ENCODE measurements around the gene MBP. TPM values are rescaled to one million over a fixed set of nuclear protein-coding genes. Genes with fewer than 3 reads are reported as not detected.

Gene MBP
- total RNA-seq, 1 donor from 2014 or later, result 54.3 TPM

- peaks cover 44% of the 10 kb centered on the region for H3K4me1 Mint-ChIP-seq (ENCODE audit: low read depth)
- intact Hi-C loops (cut with micrococcal nuclease), result loop anchor here (2.0 kb wide), 1 partner anchor 14 kb away; no protein-coding TSS in a partner anchor
- no peaks in the 10 kb centered on the region for H3K27me3 Mint-ChIP-seq (ENCODE audit: low read depth)
- peak overlapping the region; percentile 5 for H3K27ac Mint-ChIP-seq
- H3K9me3 Mint-ChIP-seq, result no peaks in the 10 kb centered on the region
- DNase-seq (ENCODE audit: low spot score), result no peak
- peaks cover 58% of the 10 kb centered on the region for H3K36me3 Mint-ChIP-seq (ENCODE audit: low read depth)
- H3K4me3 Mint-ChIP-seq (ENCODE audit: low read depth), result no peak overlapping the region
These were observed 45.8 kb downstream of the MBP start for GRCh38 chr18:77086656-77087392.

GRCh38 chr18:77086034-77086433, 46.5 kb downstream of the MBP start:
- H3K4me3 Mint-ChIP-seq (ENCODE audit: low read depth), result no peak overlapping the region
- DNase-seq (ENCODE audit: low spot score), result no peak
- peaks cover 62% of the 10 kb centered on the region for H3K36me3 Mint-ChIP-seq (ENCODE audit: low read depth)
- H3K4me1 Mint-ChIP-seq (ENCODE audit: low read depth), result peaks cover 46% of the 10 kb centered on the region
- no peaks in the 10 kb centered on the region for H3K9me3 Mint-ChIP-seq
- no peaks in the 10 kb centered on the region for H3K27me3 Mint-ChIP-seq (ENCODE audit: low read depth)
- H3K27ac Mint-ChIP-seq, result no peak overlapping the region
- intact Hi-C loops (cut with micrococcal nuclease), result loop anchor here (2.0 kb wide), 1 partner anchor 13 kb away; no protein-coding TSS in a partner anchor

DNA sequence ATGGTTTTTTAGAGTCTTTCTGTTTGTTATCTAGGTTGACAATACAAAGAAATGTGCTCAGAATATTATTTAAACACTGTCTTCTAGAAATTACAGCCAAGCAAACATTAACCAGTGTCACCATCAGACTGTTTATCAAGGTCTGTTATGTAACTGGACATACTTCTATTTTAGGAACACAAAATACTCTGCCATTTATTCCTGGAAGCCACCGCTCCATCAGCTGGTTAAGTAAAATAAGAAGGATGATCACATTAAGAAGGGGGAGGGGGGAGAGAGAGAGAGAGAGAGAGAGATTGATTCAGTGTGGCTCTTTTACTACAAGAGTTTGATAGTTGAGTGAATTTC, 47.9 kb downstream of the MBP start:
- peaks cover 46% of the 10 kb centered on the region for H3K4me1 Mint-ChIP-seq (ENCODE audit: low read depth)
- peaks cover 61% of the 10 kb centered on the region for H3K36me3 Mint-ChIP-seq (ENCODE audit: low read depth)
- H3K27me3 Mint-ChIP-seq (ENCODE audit: low read depth), result no peaks in the 10 kb centered on the region
- H3K4me3 Mint-ChIP-seq (ENCODE audit: low read depth), result no peak overlapping the region
- H3K9me3 Mint-ChIP-seq, result no peaks in the 10 kb centered on the region
- H3K27ac Mint-ChIP-seq, result peak overlapping the region; percentile 38
- intact Hi-C loops (cut with micrococcal nuclease), result no loop called here
- DNase-seq (ENCODE audit: low spot score), result no peak

DNA sequence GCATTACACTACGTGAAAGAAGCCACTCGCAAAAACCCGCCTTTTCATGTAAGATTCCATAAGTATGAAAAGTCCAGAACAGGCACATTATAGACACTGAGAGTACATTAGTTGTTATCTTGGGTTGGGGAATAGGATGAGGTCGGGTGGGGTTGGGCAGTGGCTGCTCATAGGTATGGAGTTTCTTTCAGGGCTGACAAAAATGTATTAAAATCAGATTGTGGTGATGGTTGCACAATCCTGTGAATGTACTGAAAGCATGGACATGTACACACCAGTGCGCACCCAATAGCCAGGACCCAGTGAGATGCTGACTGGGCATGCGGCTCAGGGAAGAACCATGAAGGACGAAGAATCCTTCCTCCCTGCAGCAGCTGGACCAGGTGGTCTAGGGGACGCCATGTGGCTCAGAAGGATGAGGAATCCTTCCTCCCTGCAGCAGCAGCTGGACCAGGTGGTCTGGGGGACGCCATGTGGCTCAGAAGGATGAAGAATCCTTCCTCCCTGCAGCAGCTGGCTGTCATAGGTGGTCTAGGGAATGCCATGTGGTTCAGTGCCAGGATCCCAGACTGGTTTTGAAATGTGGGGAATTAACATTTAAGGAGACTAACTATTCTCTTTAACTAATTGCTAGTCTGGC, 50.1 kb downstream of the MBP start:
- DNase-seq (ENCODE audit: low spot score), result no peak
- peaks cover 46% of the 10 kb centered on the region for H3K4me1 Mint-ChIP-seq (ENCODE audit: low read depth)
- no peaks in the 10 kb centered on the region for H3K27me3 Mint-ChIP-seq (ENCODE audit: low read depth)
- H3K9me3 Mint-ChIP-seq, result no peaks in the 10 kb centered on the region
- no peak overlapping the region for H3K4me3 Mint-ChIP-seq (ENCODE audit: low read depth)
- H3K27ac Mint-ChIP-seq, result no peak overlapping the region
- H3K36me3 Mint-ChIP-seq (ENCODE audit: low read depth), result peaks cover 68% of the 10 kb centered on the region
- intact Hi-C loops (cut with micrococcal nuclease), result no loop called here

DNA sequence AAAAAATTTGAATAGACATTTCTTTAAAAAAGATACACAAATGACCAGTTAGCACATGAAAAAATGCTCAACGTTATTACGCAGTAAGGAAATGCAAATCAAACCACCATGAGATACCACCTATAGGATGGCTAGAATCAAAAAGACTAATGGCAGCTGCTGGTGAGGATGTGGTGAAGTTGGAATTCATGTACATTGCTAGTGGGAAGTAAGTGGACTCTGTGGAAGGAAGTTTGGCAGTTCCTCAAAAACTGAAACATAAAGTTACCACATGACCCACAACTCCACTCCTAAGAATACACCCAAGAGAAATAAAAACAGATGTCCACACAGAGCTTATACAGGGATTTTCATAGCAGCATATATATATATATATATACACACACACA, 51.2 kb downstream of the MBP start:
- Mint-ChIP-seq H3K27ac (no peak overlapping the region), H3K4me3 (ENCODE audit: low read depth) (no peak overlapping the region), H3K9me3 (no peaks in the 10 kb centered on the region), H3K4me1 (ENCODE audit: low read depth) (peaks cover 46% of the 10 kb centered on the region), H3K27me3 (ENCODE audit: low read depth) (no peaks in the 10 kb centered on the region), H3K36me3 (ENCODE audit: low read depth) (peaks cover 68% of the 10 kb centered on the region)
- intact Hi-C loops (cut with micrococcal nuclease), result no loop called here
- DNase-seq (ENCODE audit: low spot score), result no peak

- H3K36me3 Mint-ChIP-seq (ENCODE audit: low read depth), result peaks cover 64% of the 10 kb centered on the region
These were observed 52.5 kb downstream of the MBP start for GRCh38 chr18:77079954-77080682.

DNA sequence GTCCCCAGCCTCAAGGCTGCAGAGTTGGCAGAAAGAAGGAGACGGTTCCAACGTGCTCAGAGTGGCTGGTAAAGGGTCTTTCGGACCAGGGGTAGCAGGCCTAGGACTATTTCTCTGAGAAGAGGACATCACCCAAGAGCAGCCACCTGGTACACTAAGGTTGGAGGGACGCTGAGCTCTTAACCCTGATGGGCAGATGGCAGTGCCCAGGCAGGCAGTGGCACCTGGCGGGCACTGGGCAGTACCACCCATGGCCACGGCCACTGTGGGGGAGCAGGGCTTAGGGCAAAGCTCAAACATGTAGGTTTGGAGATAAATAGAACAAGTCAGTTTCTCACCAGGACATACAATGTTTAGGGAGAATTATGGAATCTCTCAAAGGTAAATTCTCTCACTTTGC, 53.5 kb downstream of the MBP start:
- Mint-ChIP-seq H3K4me1 (ENCODE audit: low read depth) (peaks cover 41% of the 10 kb centered on the region), H3K4me3 (ENCODE audit: low read depth) (no peak overlapping the region), H3K27ac (no peak overlapping the region), H3K36me3 (ENCODE audit: low read depth) (peaks cover 61% of the 10 kb centered on the region), H3K9me3 (no peaks in the 10 kb centered on the region), H3K27me3 (ENCODE audit: low read depth) (no peaks in the 10 kb centered on the region)
- DNase-seq (ENCODE audit: low spot score), result no peak
- intact Hi-C loops (cut with micrococcal nuclease), result no loop called here

More at GRCh38 chr18:77079954-77080682, 52.5 kb downstream of the MBP start:
- H3K27me3 Mint-ChIP-seq (ENCODE audit: low read depth), result no peaks in the 10 kb centered on the region
- intact Hi-C loops (cut with micrococcal nuclease), result no loop called here
- DNase-seq (ENCODE audit: low spot score), result no peak
- no peak overlapping the region for H3K4me3 Mint-ChIP-seq (ENCODE audit: low read depth)
- H3K9me3 Mint-ChIP-seq, result no peaks in the 10 kb centered on the region
- peaks cover 41% of the 10 kb centered on the region for H3K4me1 Mint-ChIP-seq (ENCODE audit: low read depth)
- no peak overlapping the region for H3K27ac Mint-ChIP-seq

DNA sequence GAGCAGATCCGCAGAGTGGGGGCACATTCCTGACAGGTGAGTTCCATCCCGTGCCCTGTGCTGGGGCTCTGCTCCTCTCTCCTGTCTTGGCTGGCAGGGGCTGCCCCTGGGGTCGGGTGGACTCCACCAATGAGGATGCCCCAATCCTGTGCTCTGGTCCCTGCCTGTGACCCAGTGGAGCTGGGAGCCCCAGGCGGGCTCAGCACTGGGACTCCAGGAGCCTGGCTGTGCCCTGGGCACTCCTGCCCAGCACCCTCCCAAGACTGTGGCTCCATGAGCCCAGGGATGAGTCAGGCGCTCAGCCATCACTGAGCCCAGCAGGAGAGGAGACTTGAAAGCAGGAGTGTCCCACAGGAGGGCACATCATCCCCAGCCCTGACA, 53.9 kb downstream of the MBP start:
- Mint-ChIP-seq H3K9me3 (no peaks in the 10 kb centered on the region), H3K4me1 (ENCODE audit: low read depth) (peaks cover 41% of the 10 kb centered on the region), H3K36me3 (ENCODE audit: low read depth) (peaks cover 61% of the 10 kb centered on the region), H3K27ac (no peak overlapping the region), H3K4me3 (ENCODE audit: low read depth) (no peak overlapping the region), H3K27me3 (ENCODE audit: low read depth) (no peaks in the 10 kb centered on the region)
- intact Hi-C loops (cut with micrococcal nuclease), result no loop called here
- no peak for DNase-seq (ENCODE audit: low spot score)

DNA sequence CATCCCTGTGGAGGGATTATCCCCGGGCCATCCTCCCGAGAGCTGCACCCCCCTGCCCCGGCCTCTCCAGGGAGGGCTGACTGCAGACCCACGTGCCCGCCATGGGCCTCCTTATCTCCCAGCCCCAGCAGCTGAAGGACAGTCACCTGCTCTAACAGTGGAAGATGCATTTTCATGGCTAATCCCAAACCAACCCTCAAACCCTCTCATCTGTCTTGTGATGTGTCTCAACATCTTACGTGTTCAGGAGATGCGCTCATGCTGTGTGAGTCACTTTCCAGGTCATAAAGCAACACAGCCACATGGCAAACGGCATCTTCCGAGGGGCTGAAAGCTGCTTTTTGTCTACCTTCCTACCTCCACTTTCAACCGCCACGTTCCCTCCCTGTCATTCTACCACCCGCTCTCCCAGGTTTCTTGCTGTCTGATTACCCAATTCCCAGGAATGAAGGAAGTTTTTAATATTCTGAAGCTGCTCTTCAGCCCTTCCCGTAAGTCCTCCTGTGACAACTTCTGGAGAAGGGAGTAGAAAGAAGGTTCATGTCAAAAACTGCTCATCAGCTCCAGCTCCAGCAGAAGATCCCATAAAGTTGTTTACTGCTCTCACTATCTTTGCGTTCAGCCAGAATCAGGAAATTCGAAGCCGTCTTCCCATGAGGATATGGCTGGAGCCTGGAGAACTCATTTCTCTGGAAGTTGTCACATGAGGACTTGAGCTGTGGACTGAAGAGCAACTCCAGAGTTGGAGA, 54.5 kb downstream of the MBP start:
- H3K4me3 Mint-ChIP-seq (ENCODE audit: low read depth), result no peak overlapping the region
- no peaks in the 10 kb centered on the region for H3K27me3 Mint-ChIP-seq (ENCODE audit: low read depth)
- no peak overlapping the region for H3K27ac Mint-ChIP-seq
- intact Hi-C loops (cut with micrococcal nuclease), result no loop called here
- no peak for DNase-seq (ENCODE audit: low spot score)
- no peaks in the 10 kb centered on the region for H3K9me3 Mint-ChIP-seq
- H3K36me3 Mint-ChIP-seq (ENCODE audit: low read depth), result peaks cover 60% of the 10 kb centered on the region
- H3K4me1 Mint-ChIP-seq (ENCODE audit: low read depth), result peaks cover 42% of the 10 kb centered on the region

GRCh38 chr18:77077401-77077800, 55.2 kb downstream of the MBP start:
- Mint-ChIP-seq H3K4me3 (ENCODE audit: low read depth) (no peak overlapping the region), H3K9me3 (no peaks in the 10 kb centered on the region), H3K4me1 (ENCODE audit: low read depth) (peaks cover 46% of the 10 kb centered on the region), H3K36me3 (ENCODE audit: low read depth) (peaks cover 59% of the 10 kb centered on the region), H3K27ac (no peak overlapping the region), H3K27me3 (ENCODE audit: low read depth) (no peaks in the 10 kb centered on the region)
- DNase-seq (ENCODE audit: low spot score), result no peak
- intact Hi-C loops (cut with micrococcal nuclease), result no loop called here

DNA sequence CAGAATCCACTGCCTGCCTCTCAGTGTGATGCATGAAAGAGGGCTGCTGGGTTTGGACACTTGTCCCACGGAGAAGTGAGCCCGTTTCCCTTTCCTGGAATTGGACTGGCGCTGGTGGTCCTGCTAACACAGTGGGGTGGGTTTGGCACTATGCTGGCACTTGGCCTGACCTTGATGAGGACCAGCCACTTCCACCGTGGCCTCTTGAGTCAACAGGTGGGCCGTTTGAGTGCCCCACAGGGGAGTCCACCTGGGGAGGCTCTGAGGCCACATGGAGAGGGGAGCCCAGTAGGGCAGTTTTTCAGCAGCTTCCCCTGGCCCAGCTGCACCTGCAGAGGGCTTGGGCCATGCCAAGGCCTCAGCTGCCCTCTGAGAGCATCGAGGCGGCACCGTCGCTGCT, 56.5 kb downstream of the MBP start:
- intact Hi-C loops (cut with micrococcal nuclease), result no loop called here
- Mint-ChIP-seq H3K27ac (no peak overlapping the region), H3K4me1 (ENCODE audit: low read depth) (peaks cover 50% of the 10 kb centered on the region), H3K27me3 (ENCODE audit: low read depth) (no peaks in the 10 kb centered on the region), H3K9me3 (no peaks in the 10 kb centered on the region), H3K4me3 (ENCODE audit: low read depth) (no peak overlapping the region), H3K36me3 (ENCODE audit: low read depth) (peaks cover 63% of the 10 kb centered on the region)
- DNase-seq (ENCODE audit: low spot score), result no peak

GRCh38 chr18:77074431-77074830, 58.2 kb downstream of the MBP start:
- Mint-ChIP-seq H3K27ac (peak overlapping the region; percentile 74), H3K27me3 (ENCODE audit: low read depth) (no peaks in the 10 kb centered on the region), H3K4me1 (ENCODE audit: low read depth) (peaks cover 61% of the 10 kb centered on the region), H3K36me3 (ENCODE audit: low read depth) (peaks cover 69% of the 10 kb centered on the region), H3K4me3 (ENCODE audit: low read depth) (no peak overlapping the region), H3K9me3 (no peaks in the 10 kb centered on the region)
- intact Hi-C loops (cut with micrococcal nuclease), result no loop called here
- DNase-seq (ENCODE audit: low spot score), result no peak
